IMR-90 (cell line): ENCODE results near the gene SOX6. TPM values are rescaled to one million over a fixed set of nuclear protein-coding genes. Genes with fewer than 3 reads are reported as not detected.

Experiments
- ATAC-seq: fragments of 200-7000 bp; cut with Tn5 transposase; 2 replicates; pipeline ENCODE4 v1.9.1; 2020; ENCODE audit warnings: low read depth, mild to moderate bottlenecking, moderate library complexity
- BruUV-seq: library from RNA; stranded (reverse); fragments of 400-500 nt; replicated peaks from 2 replicates; lab custom pipeline; 2021; lab: Mats Ljungman, UMichigan
- CTCF ChIA-PET: fragments of 300-600 bp; formaldehyde crosslinking; extraction: SDS; loops from one replicate; lab custom pipeline; 2021; ENCODE audit warnings: antibody characterized with exemption; lab: Yijun Ruan, JAX
- POLR2A ChIA-PET: fragments of 300-600 bp; sonication (Branson Sonifier 250); formaldehyde crosslinking; loops from one replicate; lab custom pipeline; 2022; ENCODE audit warnings: antibody characterized with exemption; ENCODE audit not compliant: unreplicated experiment; lab: Charles Lee
- DNase-seq: peaks from one replicate; pipeline ENCODE4 v3.0.0; 2013
- H2AFZ ChIP-seq: replicated peaks from 2 replicates; pipeline ENCODE3; 2013; ENCODE audit warnings: low read length, mild to moderate bottlenecking; ENCODE audit not compliant: poor library complexity
- H2AK5ac ChIP-seq: 2 replicates; pipeline ENCODE4 v1.6.1; 2013; ENCODE audit warnings: low read depth, low read length, inconsistent platforms
- H2AK9ac ChIP-seq: replicated peaks from 2 replicates; pipeline ENCODE3; 2013; ENCODE audit warnings: mild to moderate bottlenecking, low read depth, low read length, moderate library complexity; ENCODE audit not compliant: poor library complexity
- H2BK120ac ChIP-seq: 2 replicates; pipeline ENCODE4 v1.6.1; 2013; ENCODE audit warnings: low read depth, low read length, inconsistent platforms
- H2BK15ac ChIP-seq: 3 replicates; pipeline ENCODE4 v1.6.1; 2013; ENCODE audit warnings: low read depth, low read length, inconsistent platforms
- H2BK20ac ChIP-seq: 2 replicates; pipeline ENCODE4 v1.6.1; 2013; ENCODE audit warnings: low read depth, mild to moderate bottlenecking, inconsistent platforms, low read length, moderate library complexity
- H2BK5ac ChIP-seq: 2 replicates; pipeline ENCODE4 v1.6.1; 2013; ENCODE audit warnings: mild to moderate bottlenecking, low read depth, low read length, inconsistent platforms; ENCODE audit not compliant: poor library complexity, severe bottlenecking
- H3K14ac ChIP-seq: replicated peaks from 2 replicates; pipeline ENCODE4 v1.6.1; 2013; ENCODE audit warnings: low read depth, low read length, inconsistent platforms
- H3K18ac ChIP-seq: 2 replicates; pipeline ENCODE4 v1.6.1; 2013; ENCODE audit warnings: low read depth, low read length, control low read depth
- H3K23ac ChIP-seq: 2 replicates; pipeline ENCODE4 v1.6.1; 2013; ENCODE audit warnings: low read depth, low read length, inconsistent platforms
- H3K27ac ChIP-seq: 2 replicates; pipeline ENCODE4 v1.5.1; 2013; ENCODE audit warnings: mild to moderate bottlenecking, control low read depth, low read length; ENCODE audit not compliant: insufficient read depth
- H3K27me3 ChIP-seq: 2 replicates; pipeline ENCODE4 v1.6.1; 2013; ENCODE audit warnings: low read length; ENCODE audit not compliant: control insufficient read depth, insufficient read depth
- H3K36me3 ChIP-seq: 2 replicates; pipeline ENCODE4 v1.6.1; 2013; ENCODE audit warnings: low read length, mixed read lengths; ENCODE audit not compliant: control insufficient read depth, insufficient read depth
- H3K4ac ChIP-seq: 2 replicates; pipeline ENCODE4 v1.6.1; 2013; ENCODE audit warnings: low read depth, low read length, inconsistent platforms
- H3K4me1 ChIP-seq: 2 replicates; pipeline ENCODE4 v1.6.1; 2013; ENCODE audit warnings: low read length, mixed read lengths; ENCODE audit not compliant: control insufficient read depth, insufficient read depth
- H3K4me2 ChIP-seq: 2 replicates; pipeline ENCODE4 v1.6.1; 2013; ENCODE audit warnings: low read depth, mild to moderate bottlenecking, control low read depth, low read length, moderate library complexity
- H3K4me3 ChIP-seq: 2 replicates; pipeline ENCODE4 v1.5.1; 2013; ENCODE audit warnings: low read depth, mild to moderate bottlenecking, control low read depth, low read length, moderate library complexity; ENCODE audit not compliant: insufficient read depth
- H3K56ac ChIP-seq: 2 replicates; pipeline ENCODE4 v1.6.1; 2013; ENCODE audit warnings: low read length, inconsistent platforms; ENCODE audit not compliant: insufficient read depth; ENCODE audit errors: extremely low read depth
- H3K79me1 ChIP-seq, 2 experiments: 2 replicates each; pipeline ENCODE4 v1.6.1; 2013; ENCODE audit warnings: low read length in 2 of 2, inconsistent platforms in 1 of 2, low read depth in 1 of 2
- H3K9ac ChIP-seq: 2 replicates; pipeline ENCODE4 v1.6.1; 2013; ENCODE audit warnings: low read depth, low read length, control low read depth
- H3K9me1 ChIP-seq: 2 replicates; pipeline ENCODE4 v1.6.1; 2013; ENCODE audit warnings: low read length, inconsistent platforms; ENCODE audit not compliant: insufficient read depth
- H3K9me3 ChIP-seq: 2 replicates; pipeline ENCODE4 v1.6.1; 2013; ENCODE audit warnings: low read length; ENCODE audit not compliant: control insufficient read depth, insufficient read depth
- H4K20me1 ChIP-seq: 2 replicates; pipeline ENCODE4 v1.6.1; 2013; ENCODE audit warnings: low read length, inconsistent platforms; ENCODE audit not compliant: insufficient read depth
- H4K5ac ChIP-seq: 2 replicates; pipeline ENCODE4 v1.6.1; 2013; ENCODE audit warnings: mild to moderate bottlenecking, low read depth, low read length, control low read depth
- H4K8ac ChIP-seq, 2 experiments: 2 replicates each; pipeline ENCODE4 v1.6.1; 2013; ENCODE audit warnings: low read depth in 2 of 2, low read length in 2 of 2, control low read depth in 1 of 2, inconsistent platforms in 1 of 2
- H4K91ac ChIP-seq: 2 replicates; pipeline ENCODE4 v1.6.1; 2013; ENCODE audit warnings: low read depth, low read length, inconsistent platforms; ENCODE audit not compliant: insufficient read depth
- BHLHE40 ChIP-seq: fragments of 150-350 bp; IDR thresholded peaks from 2 replicates; pipeline ENCODE4 v1.6.1; 2016; ENCODE audit warnings: mild to moderate bottlenecking, low read depth, low read length
- CEBPB ChIP-seq: IDR thresholded peaks from 2 replicates; pipeline ENCODE4 v1.6.1; 2012; ENCODE audit warnings: low read depth, low read length, improper control_type of control experiment
- CHD1 ChIP-seq: IDR thresholded peaks from 2 replicates; pipeline ENCODE4 v1.6.1; 2012; ENCODE audit warnings: low read depth, low read length, improper control_type of control experiment
- CTCF ChIP-seq: conservative IDR thresholded peaks from 2 replicates; pipeline ENCODE4 v1.5.1; 2012; ENCODE audit warnings: mild to moderate bottlenecking, low read depth, low read length, improper control_type of control experiment
- ELK1 ChIP-seq: fragments of 150-350 bp; IDR thresholded peaks from 2 replicates; pipeline ENCODE4 v1.6.1; 2016; ENCODE audit warnings: low read depth, mild to moderate bottlenecking, low read length, moderate library complexity, borderline replicate concordance
- FOS ChIP-seq: fragments of 150-350 bp; IDR thresholded peaks from 2 replicates; pipeline ENCODE4 v1.6.1; 2016; ENCODE audit warnings: low read depth, low read length
- MAFK ChIP-seq: IDR thresholded peaks from 2 replicates; pipeline ENCODE4 v1.6.1; 2012; ENCODE audit warnings: low read depth, low read length, improper control_type of control experiment
- MAZ ChIP-seq: IDR thresholded peaks from 2 replicates; pipeline ENCODE4 v1.6.1; 2012; ENCODE audit warnings: low read depth, mild to moderate bottlenecking, low read length, improper control_type of control experiment, moderate library complexity, borderline replicate concordance
- MXI1 ChIP-seq: IDR thresholded peaks from 2 replicates; pipeline ENCODE4 v1.6.1; 2012; ENCODE audit warnings: low read depth, mild to moderate bottlenecking, low read length, moderate library complexity, borderline replicate concordance
- NFE2L2 ChIP-seq: fragments of 150-350 bp; IDR thresholded peaks from 2 replicates; pipeline ENCODE4 v1.6.1; 2016; ENCODE audit warnings: low read depth, mild to moderate bottlenecking, low read length
- POLR2A ChIP-seq: IDR thresholded peaks from 2 replicates; pipeline ENCODE4 v1.6.1; 2012; ENCODE audit warnings: mild to moderate bottlenecking, low read depth, low read length
- RCOR1 ChIP-seq: IDR thresholded peaks from 2 replicates; pipeline ENCODE4 v1.6.1; 2012; ENCODE audit warnings: mild to moderate bottlenecking, low read length, improper control_type of control experiment; ENCODE audit not compliant: insufficient replicate concordance
- RFX5 ChIP-seq: IDR thresholded peaks from 2 replicates; pipeline ENCODE4 v1.8.0; 2012; ENCODE audit warnings: low read depth, mild to moderate bottlenecking, low read length, moderate library complexity
- SMC3 ChIP-seq: fragments of 150-350 bp; IDR thresholded peaks from 2 replicates; pipeline ENCODE4 v1.6.1; 2016; ENCODE audit warnings: low read depth, mild to moderate bottlenecking, antibody characterized with exemption, low read length, moderate library complexity
- USF2 ChIP-seq: fragments of 150-350 bp; IDR thresholded peaks from 2 replicates; pipeline ENCODE4 v1.6.1; 2017; ENCODE audit warnings: mild to moderate bottlenecking, antibody characterized with exemption, low read length, low read depth
- WGBS, 2 experiments: methylation state at CpG; one replicate each; pipeline versions ENCODE4 v1.1.5 to v1.1.7; 2013; ENCODE audit warnings: missing lambda C conversion rate in 2 of 2; ENCODE audit not compliant: insufficient read length in 1 of 2; ENCODE audit errors: extremely low coverage in 2 of 2; 5-methylcytosine and 5-hydroxymethylcytosine counted together
- dilution Hi-C: fragments of 300-500 bp; cut with HindIII; formaldehyde crosslinking; loops from one replicate; pipeline ENCODE4 v1.14.3; 2018; ENCODE audit warnings: low sequenced_read_pairs; ENCODE audit not compliant: unreplicated experiment
- in situ Hi-C: fragments of 300-500 bp; cut with MboI; formaldehyde crosslinking; loops from 3 replicates; pipeline ENCODE4 v1.14.3; 2019; ENCODE audit warnings: low sequenced_read_pairs, inconsistent platforms, mixed read lengths
- intact Hi-C: fragments of 100-400 bp; cut with micrococcal nuclease; formaldehyde crosslinking; loops from 2 replicates; pipeline ENCODE4 v1.10.0; 2022
- polyA plus RNA-seq, 3 experiments: library from polyadenylated mRNA; depleted of rRNA; stranded (reverse); fragments of >200 nt; gene quantifications; 2 replicates each; pipeline ENCODE4 v1.2.3, GENCODE V29; 2012; ENCODE audit warnings: low replicate concordance in 1 of 3
- total RNA-seq: library from RNA; depleted of rRNA; stranded (reverse); fragments of >200 nt; gene quantifications from 2 replicates; pipeline ENCODE4 v1.2.3, GENCODE V29; 2012

The SOX6 gene
- total and polyA plus RNA-seq, 2 of the 4 experiments (the other 2 are of a cell fraction) = 1.7 to 7.7 TPM

DNA sequence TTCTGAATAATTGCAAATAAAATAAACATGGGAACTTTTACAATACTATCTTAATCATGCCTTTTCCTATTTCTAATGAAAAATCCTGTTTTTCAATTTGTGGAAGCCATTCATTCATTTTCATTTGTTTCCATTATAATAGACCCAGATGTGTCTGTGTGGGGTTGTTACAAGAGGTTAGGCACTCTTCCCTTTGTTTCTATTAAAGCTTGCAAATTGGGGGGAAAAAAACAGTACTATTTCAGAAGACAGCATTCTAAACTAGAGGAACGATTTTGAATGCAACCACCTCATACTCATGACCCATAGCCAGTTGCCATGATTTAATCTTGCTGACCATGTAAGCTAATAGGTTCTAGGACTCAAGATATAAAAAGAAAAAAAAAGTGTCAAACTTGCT, 175.5 kb downstream of the SOX6 start:
- Histone ChIP-seq H2BK15ac (no peak overlapping the region), H2AK5ac (no peak overlapping the region), H3K9me3 (no peaks in the 10 kb centered on the region), H4K5ac (no peak overlapping the region), H2AK9ac (no peak overlapping the region), H3K18ac (no peak overlapping the region), H4K8ac (no peak overlapping the region), H3K4ac (no peak overlapping the region), H4K20me1 (no peaks in the 10 kb centered on the region), H2BK5ac (no peak overlapping the region), H3K4me1 (peaks cover 3% of the 10 kb centered on the region; the same call in 1 of the 2 replicates), H2BK120ac (peak overlapping the region; percentile 12; the same call in 1 of the 2 replicates), H3K14ac (no peak overlapping the region), H2AFZ (no peak overlapping the region), H3K27ac (no peak overlapping the region), H3K9ac (no peak overlapping the region), H2BK20ac (no peak overlapping the region), H3K56ac (no peak overlapping the region), H3K9me1 (no peaks in the 10 kb centered on the region), H3K4me3 (no peak overlapping the region), H3K36me3 (no peaks in the 10 kb centered on the region), H3K27me3 (no peaks in the 10 kb centered on the region), H3K23ac (no peak overlapping the region), H4K91ac (no peak overlapping the region), H3K79me1 (no peaks in the 10 kb centered on the region; a peak in 1 of 4 replicates), H3K4me2 (no peak overlapping the region)
- dilution Hi-C loops = no loop called here
- CTCF ChIA-PET = no interaction called here
- intact Hi-C loops = no loop called here
- no peak for DNase-seq
- POLR2A ChIA-PET = no interaction called here
- TF ChIP-seq CTCF (no peak), CEBPB (no peak), SMC3 (no peak), FOS (no peak), BHLHE40 (no peak), MXI1 (no peak), USF2 (no peak), MAFK (no peak), RCOR1 (no peak), MAZ (no peak), POLR2A (no peak), CHD1 (no peak), ELK1 (no peak), RFX5 (no peak), NFE2L2 (no peak)
- no CpG with 5 or more reads among the region's 1 CpG for WGBS, 2 experiments
- no TSS peak for BruUV-seq
- in situ Hi-C loops = no loop called here
- ATAC-seq = no peak
